ENCODE measurements around the gene KRT6C.
A peak's percentile ranks its signal among the peaks of the same experiment; 100 is the strongest.

Gene KRT6C

GRCh38 chr12:52473768-52474167, at the start of gene KRT6C:
Gene KRT6C, minus strand, starts transcription at chr12:52473805. Its CDS starts 68 bp downstream, at chr12:52473737.
- TF ChIP-seq, protein P1, sequence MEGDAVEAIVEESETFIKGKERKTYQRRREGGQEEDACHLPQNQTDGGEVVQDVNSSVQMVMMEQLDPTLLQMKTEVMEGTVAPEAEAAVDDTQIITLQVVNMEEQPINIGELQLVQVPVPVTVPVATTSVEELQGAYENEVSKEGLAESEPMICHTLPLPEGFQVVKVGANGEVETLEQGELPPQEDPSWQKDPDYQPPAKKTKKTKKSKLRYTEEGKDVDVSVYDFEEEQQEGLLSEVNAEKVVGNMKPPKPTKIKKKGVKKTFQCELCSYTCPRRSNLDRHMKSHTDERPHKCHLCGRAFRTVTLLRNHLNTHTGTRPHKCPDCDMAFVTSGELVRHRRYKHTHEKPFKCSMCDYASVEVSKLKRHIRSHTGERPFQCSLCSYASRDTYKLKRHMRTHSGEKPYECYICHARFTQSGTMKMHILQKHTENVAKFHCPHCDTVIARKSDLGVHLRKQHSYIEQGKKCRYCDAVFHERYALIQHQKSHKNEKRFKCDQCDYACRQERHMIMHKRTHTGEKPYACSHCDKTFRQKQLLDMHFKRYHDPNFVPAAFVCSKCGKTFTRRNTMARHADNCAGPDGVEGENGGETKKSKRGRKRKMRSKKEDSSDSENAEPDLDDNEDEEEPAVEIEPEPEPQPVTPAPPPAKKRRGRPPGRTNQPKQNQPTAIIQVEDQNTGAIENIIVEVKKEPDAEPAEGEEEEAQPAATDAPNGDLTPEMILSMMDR (IDR thresholded peaks at IDR 0.05; ENCODE audit: insufficient read depth, low read depth, low read length, missing control alignments), result no peak
- no peak within 1 kb of the TSS for H3K4me3 ChIP-seq (ENCODE audit: low read depth, low read length)
- no peak for DNase-seq (ENCODE audit: low read depth)

- no peak overlapping the region for H3K4me3 ChIP-seq (ENCODE audit: low read depth, low read length)
- TF ChIP-seq, protein P1 (IDR thresholded peaks at IDR 0.05; ENCODE audit: insufficient read depth, low read depth, low read length, missing control alignments), result no peak
- DNase-seq (ENCODE audit: low read depth), result no peak
Observed at GRCh38 chr12:52522346-52523011, 48.9 kb upstream of the KRT6C start.

DNA sequence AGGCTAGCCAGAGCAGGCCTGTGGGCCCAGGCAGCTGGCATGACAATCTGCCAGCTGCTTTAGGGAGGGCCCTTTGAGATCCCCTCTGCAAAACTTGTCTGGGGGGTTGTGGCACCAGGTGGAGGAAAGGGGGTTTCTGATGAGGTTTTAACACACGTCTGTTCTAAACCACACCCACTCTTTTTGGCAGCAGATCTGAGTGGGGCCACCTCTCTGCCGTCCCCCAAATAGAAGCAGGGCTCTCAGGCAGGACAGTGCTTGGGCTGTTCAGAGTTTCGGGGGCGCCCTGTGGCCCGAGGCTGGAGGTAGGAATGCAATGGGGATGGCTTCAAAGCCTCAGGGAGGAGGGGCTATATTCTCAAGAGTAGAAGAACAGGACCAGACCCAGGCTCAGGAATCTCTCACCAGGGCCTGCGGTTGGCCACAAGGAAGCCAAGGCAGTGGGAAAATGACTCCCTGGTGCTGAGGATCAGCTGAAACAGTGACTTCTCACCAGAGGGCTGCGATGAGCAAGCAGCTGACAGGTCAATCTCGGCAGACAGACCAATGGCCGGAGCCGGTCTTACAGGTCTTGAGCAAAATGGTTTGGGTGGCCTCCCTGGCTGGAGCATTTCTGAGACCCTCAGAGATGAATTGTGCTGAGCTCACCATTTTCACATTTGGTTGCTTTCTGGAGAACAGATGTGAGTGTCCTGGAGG, 48.1 kb upstream of the KRT6C start:
- DNase-seq (ENCODE audit: low read depth), result peak; percentile 47
- TF ChIP-seq, protein P1 (IDR thresholded peaks at IDR 0.05; ENCODE audit: insufficient read depth, low read depth, low read length, missing control alignments), result no peak
- H3K4me3 ChIP-seq (ENCODE audit: low read depth, low read length), result no peak overlapping the region

DNA sequence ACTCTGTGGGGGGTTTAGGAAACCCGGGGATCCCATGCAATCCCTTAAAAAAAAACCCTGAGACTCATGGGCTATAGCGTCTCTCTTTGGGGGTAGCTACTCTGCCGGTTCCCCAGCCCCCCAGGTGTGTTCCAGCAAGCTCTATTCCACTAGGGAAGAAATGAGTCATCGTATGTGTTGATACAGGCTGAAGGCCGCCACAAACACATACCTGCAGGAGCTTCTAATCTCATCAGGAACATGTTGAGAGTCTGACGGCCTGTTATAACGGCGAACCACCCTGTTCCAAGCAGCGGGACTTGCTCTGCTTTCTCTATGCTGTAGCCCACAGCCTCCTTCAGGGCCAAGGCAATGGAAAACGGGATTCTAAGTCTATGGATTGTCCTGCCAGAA, 47.6 kb upstream of the KRT6C start:
- no peak overlapping the region for H3K4me3 ChIP-seq (ENCODE audit: low read depth, low read length)
- DNase-seq (ENCODE audit: low read depth), result no peak
- TF ChIP-seq, protein P1 (IDR thresholded peaks at IDR 0.05; ENCODE audit: insufficient read depth, low read depth, low read length, missing control alignments), result no peak

DNA sequence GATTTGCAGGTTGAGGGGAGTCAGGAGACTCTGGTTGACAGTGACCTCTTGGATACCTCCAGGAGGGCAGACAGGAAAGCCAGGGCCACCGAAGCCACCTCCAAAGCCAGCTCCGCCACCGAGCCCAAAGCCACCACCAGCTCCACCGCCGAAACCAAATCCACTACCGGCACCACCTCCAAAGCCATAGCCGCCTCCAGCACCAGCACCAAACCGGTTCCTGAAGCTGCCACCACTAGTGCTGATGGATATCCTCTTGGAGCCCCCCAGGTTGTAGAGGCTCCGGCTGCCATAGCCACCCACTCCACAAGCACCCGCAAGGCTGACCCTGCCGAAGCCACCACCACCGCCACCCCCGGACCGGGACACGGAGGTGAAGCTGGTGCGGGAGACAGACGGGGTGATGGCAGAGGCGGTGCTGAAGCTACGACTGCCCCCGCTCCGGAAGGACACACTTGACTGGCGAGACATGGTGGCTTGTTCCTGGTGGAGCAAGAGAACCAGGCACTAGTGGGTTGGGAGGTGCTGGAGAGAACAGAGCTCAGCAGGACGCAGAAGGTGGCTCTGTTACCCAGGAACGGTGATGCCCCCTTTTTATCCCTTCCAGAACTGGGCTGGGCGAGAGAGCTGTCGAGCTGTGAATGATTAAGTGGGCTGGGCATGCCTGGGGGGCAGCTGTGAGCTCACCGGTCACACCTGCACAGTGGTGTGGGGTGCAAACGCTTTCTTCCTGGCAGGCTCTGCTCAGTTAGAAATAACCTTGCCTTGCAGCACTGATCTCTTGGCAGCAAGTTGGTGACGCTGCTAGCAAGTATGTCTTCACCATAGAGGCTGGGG, 46.4 kb upstream of the KRT6C start, which contains the start of gene KRT5:
Gene KRT5 (minus strand): TSS at position 569 of the 837 bp plus-strand sequence. CDS start 98 bp downstream, at position 471.
- no peak for DNase-seq (ENCODE audit: low read depth)
- no peak within 1 kb of the TSS for H3K4me3 ChIP-seq (ENCODE audit: low read depth, low read length)
- TF ChIP-seq, protein P1 (IDR thresholded peaks at IDR 0.05; ENCODE audit: insufficient read depth, low read depth, low read length, missing control alignments), result no peak

DNA sequence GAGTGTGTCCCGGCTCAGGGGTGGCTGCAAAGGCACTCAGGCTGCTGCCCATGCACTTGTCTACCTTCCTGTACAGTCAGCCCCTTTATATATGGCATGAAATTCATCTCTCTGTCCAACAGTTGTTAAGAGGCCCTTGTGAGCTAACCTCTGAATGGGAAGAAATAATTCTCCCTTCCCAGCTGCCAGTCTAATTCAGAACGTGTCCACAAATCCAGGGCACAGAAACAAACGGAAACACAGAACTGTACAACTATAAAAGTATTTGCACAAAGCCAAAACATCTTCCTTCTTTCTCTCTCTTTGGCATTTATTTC, 45.7 kb upstream of the KRT6C start:
- no peak for DNase-seq (ENCODE audit: low read depth)
- no peak overlapping the region for H3K4me3 ChIP-seq (ENCODE audit: low read depth, low read length)
- TF ChIP-seq, protein P1 (IDR thresholded peaks at IDR 0.05; ENCODE audit: insufficient read depth, low read depth, low read length, missing control alignments), result no peak
